GM23248 (cell line): ENCODE measurements around the gene MESD.

Source experiments
- EZH2 ChIP-seq: fragments of 200-600 bp; sonication (generic); IDR thresholded peaks from 2 replicates; pipeline ENCODE4 v1.6.1; 2018; ENCODE audit warnings: antibody characterized with exemption, mild to moderate bottlenecking; ENCODE audit not compliant: insufficient read depth, poor library complexity, severe bottlenecking
- EZH2phosphoT487 ChIP-seq: fragments of 200-600 bp; sonication (generic); IDR thresholded peaks from 2 replicates; pipeline ENCODE4 v1.6.1; 2018; ENCODE audit warnings: antibody characterized with exemption, moderate library complexity, mild to moderate bottlenecking, low read depth; ENCODE audit not compliant: insufficient read depth

- TF ChIP-seq EZH2 (no peak), EZH2phosphoT487 (no peak)
Observed at GRCh38 chr15:81000624-81001151, 11.1 kb upstream of the MESD start, which contains the start of gene TLNRD1.
